ENCODE measurements around the gene BIRC3.

- TF ChIP-seq POLR2A (IDR thresholded peaks at IDR 0.05; ENCODE audit: low read depth, low read length) (no peak), TAF1 (IDR thresholded peaks at IDR 0.05; ENCODE audit: low read depth, low read length) (no peak)
Measured at GRCh38 chr11:102330231-102330630, 12.9 kb downstream of the BIRC3 start.
